ENCODE measurements around the gene MAP6.
"Not testable (repeated sequence)": the region's sequence is repeated elsewhere in the genome, so short reads cannot be mapped to it uniquely, and the experiment has no call there.

MAP6 gene

GRCh38 chr11:75668451-75669297, at the start of gene MAP6:
Gene MAP6 (minus strand): TSS chr11:75669038. CDS start chr11:75668369, 669 bp downstream.
- DNase-seq, result no peak
- in situ Hi-C loops (cut with HindIII; ENCODE audit: low pct_ligation_motif_present, low pct_unique_long_range_greater_than_20kb, low sequenced_read_pairs), result no loop called here

GRCh38 chr11:75717608-75718418, 49.0 kb upstream of the MAP6 start, which contains the start of gene MOGAT2:
Gene MOGAT2 (plus strand): TSS chr11:75717838. CDS start chr11:75717889, 51 bp downstream.
- in situ Hi-C loops (cut with HindIII; ENCODE audit: low pct_ligation_motif_present, low pct_unique_long_range_greater_than_20kb, low sequenced_read_pairs), result no loop called here

GRCh38 chr11:75716659-75717058, 47.8 kb upstream of the MAP6 start:
- DNase-seq, result no peak
- in situ Hi-C loops (cut with HindIII; ENCODE audit: low pct_ligation_motif_present, low pct_unique_long_range_greater_than_20kb, low sequenced_read_pairs), result no loop called here

More at GRCh38 chr11:75717608-75718418, 49.0 kb upstream of the MAP6 start, which contains the start of gene MOGAT2:
- no peak for DNase-seq

- DNase-seq, result no peak
- in situ Hi-C loops (cut with HindIII; ENCODE audit: low pct_ligation_motif_present, low pct_unique_long_range_greater_than_20kb, low sequenced_read_pairs), result no loop called here
Observed at GRCh38 chr11:75715688-75716087, 46.9 kb upstream of the MAP6 start.

- DNase-seq, result no peak
- in situ Hi-C loops (cut with HindIII; ENCODE audit: low pct_ligation_motif_present, low pct_unique_long_range_greater_than_20kb, low sequenced_read_pairs), result no loop called here
Observed at GRCh38 chr11:75714211-75714610, 45.4 kb upstream of the MAP6 start.

- peak; percentile 73 for DNase-seq
- in situ Hi-C loops (cut with HindIII; ENCODE audit: low pct_ligation_motif_present, low pct_unique_long_range_greater_than_20kb, low sequenced_read_pairs), result no loop called here
Observed at GRCh38 chr11:75706260-75706729, 37.5 kb upstream of the MAP6 start.

GRCh38 chr11:75705541-75705940, 36.7 kb upstream of the MAP6 start:
- in situ Hi-C loops (cut with HindIII; ENCODE audit: low pct_ligation_motif_present, low pct_unique_long_range_greater_than_20kb, low sequenced_read_pairs), result no loop called here
- no peak for DNase-seq

GRCh38 chr11:75703695-75704237, 34.9 kb upstream of the MAP6 start:
- in situ Hi-C loops (cut with HindIII; ENCODE audit: low pct_ligation_motif_present, low pct_unique_long_range_greater_than_20kb, low sequenced_read_pairs), result no loop called here

GRCh38 chr11:75700940-75701339, 32.1 kb upstream of the MAP6 start:
- DNase-seq, result no peak
- in situ Hi-C loops (cut with HindIII; ENCODE audit: low pct_ligation_motif_present, low pct_unique_long_range_greater_than_20kb, low sequenced_read_pairs), result no loop called here

More at GRCh38 chr11:75703695-75704237, 34.9 kb upstream of the MAP6 start:
- DNase-seq, result no peak

- in situ Hi-C loops (cut with HindIII; ENCODE audit: low pct_ligation_motif_present, low pct_unique_long_range_greater_than_20kb, low sequenced_read_pairs), result no loop called here
- DNase-seq, result no peak
Observed at GRCh38 chr11:75697906-75698581, 29.2 kb upstream of the MAP6 start.

GRCh38 chr11:75691804-75692203, 23.0 kb upstream of the MAP6 start:
- in situ Hi-C loops (cut with HindIII; ENCODE audit: low pct_ligation_motif_present, low pct_unique_long_range_greater_than_20kb, low sequenced_read_pairs), result no loop called here

GRCh38 chr11:75689863-75690609, 21.2 kb upstream of the MAP6 start:
- in situ Hi-C loops (cut with HindIII; ENCODE audit: low pct_ligation_motif_present, low pct_unique_long_range_greater_than_20kb, low sequenced_read_pairs), result no loop called here
- DNase-seq, result no peak

More at GRCh38 chr11:75691804-75692203, 23.0 kb upstream of the MAP6 start:
- DNase-seq, result no peak

- DNase-seq; in situ Hi-C loops (cut with HindIII; ENCODE audit: low pct_ligation_motif_present, low pct_unique_long_range_greater_than_20kb, low sequenced_read_pairs): not testable (repeated sequence)
Observed at GRCh38 chr11:75683856-75684255, 15.0 kb upstream of the MAP6 start.

GRCh38 chr11:75679566-75679965, 10.7 kb upstream of the MAP6 start:
- in situ Hi-C loops (cut with HindIII; ENCODE audit: low pct_ligation_motif_present, low pct_unique_long_range_greater_than_20kb, low sequenced_read_pairs), result no loop called here
- no peak for DNase-seq

GRCh38 chr11:75678620-75679259, 9.9 kb upstream of the MAP6 start:
- in situ Hi-C loops (cut with HindIII; ENCODE audit: low pct_ligation_motif_present, low pct_unique_long_range_greater_than_20kb, low sequenced_read_pairs), result no loop called here
- DNase-seq, result no peak

GRCh38 chr11:75677909-75678308, 9.1 kb upstream of the MAP6 start:
- in situ Hi-C loops (cut with HindIII; ENCODE audit: low pct_ligation_motif_present, low pct_unique_long_range_greater_than_20kb, low sequenced_read_pairs), result no loop called here
- DNase-seq, result no peak

- no peak for DNase-seq
- in situ Hi-C loops (cut with HindIII; ENCODE audit: low pct_ligation_motif_present, low pct_unique_long_range_greater_than_20kb, low sequenced_read_pairs), result no loop called here
Observed at GRCh38 chr11:75677275-75677674, 8.4 kb upstream of the MAP6 start.

All from ACHN (cell line).